Ovary (tissue), 3 donors: Measurements from ENCODE around the gene AUTS2.

Experiments
- EP300 ChIP-seq: sonication (generic); formaldehyde crosslinking; IDR thresholded peaks from one replicate; pipeline ENCODE4 v1.6.1; 2017; ENCODE audit warnings: antibody characterized with exemption
- POLR2A ChIP-seq: fragments of 450-650 bp; IDR thresholded peaks from one replicate; pipeline ENCODE4 v1.6.1; 2017; ENCODE audit warnings: antibody characterized with exemption, mild to moderate bottlenecking, moderate library complexity
- TF ChIP-seq, protein P1 (sequence below), 3 donors: fragments of 450-650 bp in 2 of 3; fragments of 200-600 bp in 1 of 3; IDR thresholded peaks; one replicate each; pipeline versions ENCODE4 v1.5.1 to v1.8.0; 2016 to 2022; ENCODE audit warnings: antibody characterized with exemption in 3 of 3, mild to moderate bottlenecking in 1 of 3
- donor health status: DM: no; HTN: no; CAD: no.

DNA sequence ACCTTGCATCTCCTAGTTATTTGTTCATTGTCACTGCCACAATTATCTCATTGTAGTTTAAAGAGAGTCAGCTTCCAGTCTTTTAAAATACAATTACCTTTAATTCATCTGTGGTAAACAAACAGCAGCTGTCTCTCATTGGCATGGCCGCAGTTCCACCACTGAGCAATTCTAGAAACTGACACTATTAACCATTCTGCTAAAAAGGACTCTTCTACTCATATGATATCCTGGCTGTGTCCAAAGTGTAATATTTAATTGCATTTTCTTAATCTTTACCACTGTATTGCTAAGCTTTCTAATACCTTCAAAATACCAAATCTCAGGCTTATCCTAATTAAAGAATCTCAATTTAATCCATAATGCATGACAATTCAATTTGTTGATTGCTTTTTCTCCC lies 639.0 kb downstream of the AUTS2 start:
- TF ChIP-seq, protein P1, sequence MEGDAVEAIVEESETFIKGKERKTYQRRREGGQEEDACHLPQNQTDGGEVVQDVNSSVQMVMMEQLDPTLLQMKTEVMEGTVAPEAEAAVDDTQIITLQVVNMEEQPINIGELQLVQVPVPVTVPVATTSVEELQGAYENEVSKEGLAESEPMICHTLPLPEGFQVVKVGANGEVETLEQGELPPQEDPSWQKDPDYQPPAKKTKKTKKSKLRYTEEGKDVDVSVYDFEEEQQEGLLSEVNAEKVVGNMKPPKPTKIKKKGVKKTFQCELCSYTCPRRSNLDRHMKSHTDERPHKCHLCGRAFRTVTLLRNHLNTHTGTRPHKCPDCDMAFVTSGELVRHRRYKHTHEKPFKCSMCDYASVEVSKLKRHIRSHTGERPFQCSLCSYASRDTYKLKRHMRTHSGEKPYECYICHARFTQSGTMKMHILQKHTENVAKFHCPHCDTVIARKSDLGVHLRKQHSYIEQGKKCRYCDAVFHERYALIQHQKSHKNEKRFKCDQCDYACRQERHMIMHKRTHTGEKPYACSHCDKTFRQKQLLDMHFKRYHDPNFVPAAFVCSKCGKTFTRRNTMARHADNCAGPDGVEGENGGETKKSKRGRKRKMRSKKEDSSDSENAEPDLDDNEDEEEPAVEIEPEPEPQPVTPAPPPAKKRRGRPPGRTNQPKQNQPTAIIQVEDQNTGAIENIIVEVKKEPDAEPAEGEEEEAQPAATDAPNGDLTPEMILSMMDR (IDR thresholded peaks at IDR 0.05), result no peak
- TF ChIP-seq POLR2A, result no peak
- no peak for TF ChIP-seq EP300
